ENCODE measurements around the gene SPATA1. TPM values are rescaled to one million over a fixed set of nuclear protein-coding genes. Genes with fewer than 3 reads are reported as not detected.
"Not testable (repeated sequence)": the region's sequence is repeated elsewhere in the genome, so short reads cannot be mapped to it uniquely, and the experiment has no call there.

SPATA1 gene
- total RNA-seq, 1 experiment from 2014 or later: 0.64 TPM

DNA sequence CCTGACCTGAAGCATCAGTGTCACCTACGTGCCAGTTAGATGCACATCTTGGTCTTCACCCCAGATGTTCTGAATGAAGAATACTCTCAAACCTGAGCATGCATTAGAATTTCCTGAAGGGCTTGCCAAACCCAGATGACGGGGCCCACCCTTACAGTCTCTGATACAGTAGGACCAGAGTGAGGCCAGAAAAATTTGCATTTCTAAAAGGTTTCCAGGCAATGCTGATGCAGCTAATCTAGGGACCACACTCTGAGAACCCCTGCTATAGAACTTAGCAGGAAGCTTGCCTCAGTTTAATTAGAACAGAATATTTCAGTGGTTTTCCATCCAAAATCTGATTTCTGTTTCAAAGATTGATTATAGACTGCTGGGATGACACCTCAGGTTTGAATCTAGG lies 77.9 kb downstream of the SPATA1 start:
- no peak for DNase-seq (ENCODE audit: extremely low read depth, low read depth)

DNA sequence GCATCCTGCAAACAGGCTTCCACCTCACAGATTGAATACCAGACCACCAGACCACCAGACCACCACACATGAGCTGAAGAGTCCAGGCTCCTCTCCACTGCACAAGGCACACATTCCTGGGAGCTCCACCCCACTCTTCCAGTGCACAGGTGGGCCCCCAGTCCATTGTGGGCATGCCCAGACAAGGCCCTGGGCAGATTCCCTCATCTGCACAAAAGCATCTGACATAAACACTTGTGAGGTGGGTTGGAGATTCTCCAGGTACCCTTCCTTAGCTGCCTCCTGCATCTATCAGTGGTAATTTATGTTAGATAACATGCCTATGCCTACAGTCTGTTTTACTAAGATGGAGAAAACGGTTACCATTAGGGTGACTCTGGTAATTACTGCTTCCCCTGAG lies 79.6 kb downstream of the SPATA1 start:
- DNase-seq (ENCODE audit: extremely low read depth, low read depth): no peak

DNA sequence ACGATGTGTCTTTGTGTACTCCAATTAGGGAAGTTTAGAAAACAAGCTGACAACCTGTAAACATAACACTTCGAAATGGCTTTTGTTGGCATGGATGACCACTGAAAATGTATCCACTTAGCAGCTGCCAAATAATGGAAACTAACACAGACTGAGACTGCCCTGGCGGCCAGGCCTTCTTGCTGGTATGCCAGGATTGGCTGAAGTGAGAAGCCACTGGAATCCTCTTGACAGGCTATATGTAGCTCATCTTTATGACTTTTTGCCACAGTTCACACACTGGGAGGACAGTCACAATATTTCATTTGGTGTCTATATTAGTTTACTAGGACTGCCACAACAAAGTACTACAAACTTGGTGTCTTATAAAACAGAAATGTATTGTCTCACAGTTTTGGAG lies 80.9 kb downstream of the SPATA1 start:
- no peak for DNase-seq (ENCODE audit: extremely low read depth, low read depth)

DNA sequence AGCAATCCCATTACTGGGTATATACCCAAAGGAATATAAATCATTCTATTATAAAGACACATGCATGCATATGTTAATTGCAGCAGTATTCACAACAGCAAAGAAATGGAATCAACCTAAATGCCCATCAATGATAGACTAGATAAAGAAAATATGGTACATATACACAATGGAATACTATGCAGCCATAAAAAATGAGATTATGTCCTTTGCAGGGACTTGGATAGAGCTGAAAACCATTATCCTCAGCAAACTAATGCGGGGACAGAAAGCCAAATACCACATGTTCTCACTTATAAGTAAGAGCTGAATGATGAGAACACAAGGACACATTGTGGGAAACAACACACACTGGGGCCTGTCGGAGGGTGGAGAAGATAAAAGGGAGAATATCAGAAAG lies 88.8 kb downstream of the SPATA1 start:
- DNase-seq (ENCODE audit: extremely low read depth, low read depth): not testable (repeated sequence)

DNA sequence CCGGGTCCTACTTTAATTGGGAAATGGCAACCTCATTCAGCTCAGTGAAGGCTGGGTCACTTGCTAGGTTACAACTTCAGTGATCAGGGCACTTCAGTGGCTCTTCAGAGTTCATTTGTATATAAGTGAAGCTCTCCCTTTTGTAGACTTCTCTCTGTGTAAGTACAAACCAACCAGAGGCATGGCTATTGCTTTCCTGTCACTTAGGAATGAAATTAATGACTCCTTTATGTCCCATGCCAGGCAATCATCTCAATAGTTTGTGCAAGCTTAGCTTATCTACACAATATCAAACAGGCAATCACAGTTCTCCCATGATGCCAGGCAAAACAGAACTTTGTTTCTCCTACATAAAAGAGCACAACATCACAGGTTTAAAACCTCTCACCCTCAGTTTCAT lies 90.8 kb downstream of the SPATA1 start:
- no peak for DNase-seq (ENCODE audit: extremely low read depth, low read depth)

DNA sequence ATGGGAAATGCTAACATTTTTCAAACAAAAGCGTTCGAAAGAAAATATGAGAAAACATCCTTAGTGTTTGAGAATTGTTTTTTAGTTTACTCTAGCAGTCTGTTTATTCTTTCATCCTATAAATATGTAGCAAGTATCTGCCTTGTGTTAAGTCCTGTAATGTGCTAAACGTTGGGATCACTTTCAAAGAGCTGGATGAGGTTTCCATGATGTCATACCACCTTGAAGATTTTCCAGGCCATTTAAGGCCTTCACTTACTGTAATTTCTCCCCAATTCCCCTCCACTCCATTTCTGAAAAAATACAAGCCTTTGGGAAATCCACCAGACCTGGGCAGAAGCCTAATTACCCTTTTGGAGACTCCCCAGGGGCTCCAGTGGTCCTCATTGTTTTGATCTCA lies 92.2 kb downstream of the SPATA1 start:
- no peak for DNase-seq (ENCODE audit: extremely low read depth, low read depth)

DNA sequence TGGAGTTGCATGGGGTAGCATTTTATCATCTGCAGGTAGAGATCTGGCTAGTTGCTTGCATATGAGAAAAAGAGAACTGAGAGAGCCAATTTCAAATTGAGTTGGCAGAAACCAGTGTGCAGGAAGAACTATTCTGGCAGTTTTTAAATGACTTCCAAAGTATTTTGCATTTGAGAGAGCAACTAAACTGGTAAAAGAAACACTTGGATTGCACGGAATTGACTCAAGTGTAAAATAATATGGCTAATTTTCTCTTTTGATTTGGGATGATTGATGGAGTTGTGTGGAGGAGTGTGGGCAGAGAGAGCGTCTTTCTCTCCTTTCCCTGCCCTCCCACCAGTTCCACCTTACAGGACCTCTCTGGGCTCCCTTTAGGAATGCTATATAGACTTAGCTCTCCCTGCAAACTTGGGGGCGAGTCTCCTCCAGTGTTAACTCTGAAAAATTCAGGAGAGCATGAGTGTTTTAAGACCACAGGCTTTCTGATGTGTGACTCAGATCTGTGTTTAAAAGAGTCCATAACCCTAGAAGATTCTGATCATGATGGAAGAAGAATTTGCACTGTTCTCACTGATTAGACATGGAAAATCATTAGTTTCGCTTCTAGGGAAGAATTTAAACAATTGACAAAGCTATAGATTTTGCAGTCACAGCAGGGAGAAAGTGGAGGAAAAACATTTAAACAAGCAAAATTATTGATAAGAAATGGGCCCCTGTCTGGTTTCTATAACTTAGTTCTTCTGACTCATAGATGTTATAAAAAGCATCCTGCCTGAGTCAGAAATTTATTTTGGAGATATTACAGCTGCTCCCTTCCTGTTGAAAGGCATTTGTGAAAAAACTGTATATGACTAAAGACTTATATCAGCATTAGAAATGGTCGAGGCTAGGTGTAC lies 92.9 kb downstream of the SPATA1 start:
- DNase-seq (ENCODE audit: extremely low read depth, low read depth): no peak

DNA sequence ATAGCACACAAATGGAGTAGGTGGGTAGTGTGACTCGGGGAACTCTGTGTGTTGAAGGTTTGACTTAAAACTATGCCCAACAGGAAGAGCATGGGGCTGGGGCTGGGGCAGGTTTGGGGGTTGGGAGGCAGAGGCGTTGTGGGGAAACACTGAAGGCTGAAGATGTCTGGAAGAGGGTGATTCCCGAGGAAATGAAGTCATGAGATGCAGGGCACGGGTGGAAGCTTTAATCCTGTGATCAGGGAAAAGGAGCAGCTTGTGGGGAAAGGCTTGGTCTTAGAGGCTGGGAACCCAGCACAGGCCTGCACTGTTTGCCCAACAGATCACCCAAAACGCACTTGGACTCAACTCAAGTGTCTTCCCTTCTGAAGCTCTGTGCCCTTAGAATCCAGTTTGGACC lies 94.6 kb downstream of the SPATA1 start:
- no peak for DNase-seq (ENCODE audit: extremely low read depth, low read depth)

DNA sequence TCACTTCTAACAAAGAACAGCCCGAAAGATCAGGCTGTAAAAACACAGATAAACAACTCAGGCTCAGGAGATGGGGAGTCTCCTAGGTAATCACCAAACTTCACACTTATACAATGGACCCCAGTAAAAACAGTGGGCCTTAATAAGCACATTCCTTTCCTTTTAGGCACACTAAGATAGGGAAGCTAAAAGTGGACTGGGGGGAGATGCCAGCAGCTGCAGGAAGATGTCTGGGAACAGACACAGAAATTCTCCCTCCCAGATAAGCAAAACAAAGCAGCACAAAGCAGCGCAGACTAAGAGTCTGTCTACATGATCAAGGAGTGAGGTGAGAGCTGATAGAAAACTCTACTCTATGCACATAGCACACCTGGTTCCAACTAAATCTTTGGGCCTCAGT lies 97.0 kb downstream of the SPATA1 start:
- DNase-seq (ENCODE audit: extremely low read depth, low read depth): no peak

DNA sequence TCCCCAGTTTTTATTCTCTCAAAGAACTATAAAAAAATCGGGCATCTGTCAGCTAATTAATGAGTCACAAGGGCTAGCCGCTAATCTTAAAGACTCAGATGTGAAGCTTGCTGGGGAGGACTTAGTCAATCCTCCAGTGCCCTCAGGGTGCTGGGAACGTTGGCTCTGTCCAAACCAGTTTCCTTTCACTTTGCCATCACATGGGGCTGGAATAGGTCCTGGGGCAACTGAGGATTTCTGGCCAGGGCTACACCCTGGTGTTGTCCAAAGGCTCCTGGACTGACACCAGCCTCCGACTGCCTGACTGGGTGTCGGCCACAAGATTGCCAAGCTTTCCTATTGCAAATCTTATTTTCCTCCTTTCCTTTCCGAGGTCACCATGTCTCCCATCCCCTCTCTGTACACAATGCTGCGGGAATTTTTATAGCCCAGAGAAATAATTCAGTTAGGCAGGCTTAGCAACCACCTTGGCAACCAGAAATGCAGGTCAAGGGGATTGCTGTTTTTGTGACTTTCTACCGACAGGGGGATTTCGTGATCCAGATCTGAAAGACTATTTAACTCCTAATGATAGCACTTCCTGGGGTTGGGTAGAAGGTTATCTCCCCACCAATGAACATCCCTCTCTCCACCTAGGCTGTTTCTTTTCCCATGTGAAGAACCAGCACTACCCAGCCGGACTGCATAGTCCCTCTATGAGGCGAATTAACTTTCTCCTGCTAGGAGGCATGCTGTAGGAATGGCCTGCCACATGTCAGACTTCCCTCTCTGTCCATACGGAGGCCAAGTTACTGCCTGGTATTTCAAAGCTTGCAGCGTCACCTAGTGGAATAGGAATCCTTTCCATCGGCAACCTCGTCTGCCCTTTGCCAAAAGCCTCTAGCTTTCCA lies 98.0 kb downstream of the SPATA1 start:
- no peak for DNase-seq (ENCODE audit: extremely low read depth, low read depth)

DNA sequence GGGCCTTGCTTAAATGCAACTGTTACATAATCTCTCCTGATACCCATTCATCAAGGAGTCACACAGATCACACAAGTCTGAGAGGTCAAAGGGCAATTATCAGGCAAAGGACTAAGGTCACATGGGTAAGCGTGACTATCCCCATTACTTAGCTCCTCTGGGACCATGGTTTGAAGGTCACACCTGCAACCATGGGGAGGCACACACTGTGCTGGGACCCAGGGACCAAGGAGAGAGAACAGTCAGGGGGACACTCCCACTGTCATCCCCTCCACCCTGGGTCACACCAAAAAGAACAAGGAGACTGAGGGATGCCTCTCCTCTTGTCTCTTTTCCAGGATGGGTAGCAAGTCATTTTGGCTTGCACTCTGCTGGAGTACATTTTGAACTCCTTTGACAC lies 99.0 kb downstream of the SPATA1 start:
- no peak for DNase-seq (ENCODE audit: extremely low read depth, low read depth)

DNA sequence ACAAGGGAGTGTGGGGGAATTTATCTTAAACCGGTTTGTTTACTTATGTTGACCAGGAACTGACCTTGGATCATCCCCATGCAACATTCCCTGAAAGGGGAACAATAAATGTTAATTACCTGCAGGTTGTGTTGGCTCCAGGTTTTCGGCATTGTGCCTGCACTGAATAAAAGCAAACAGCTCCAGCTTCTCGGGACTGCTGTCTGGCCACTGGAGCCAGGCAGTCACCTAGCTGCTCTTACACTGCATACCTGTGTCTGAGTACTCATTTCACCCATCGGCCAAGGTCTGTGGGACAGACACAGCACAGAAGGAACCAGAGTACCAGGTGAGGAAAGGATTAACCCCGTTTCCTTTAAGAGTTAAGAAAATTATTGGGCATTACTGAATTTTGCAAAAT lies 100.8 kb downstream of the SPATA1 start:
- no peak for DNase-seq (ENCODE audit: extremely low read depth, low read depth)

DNA sequence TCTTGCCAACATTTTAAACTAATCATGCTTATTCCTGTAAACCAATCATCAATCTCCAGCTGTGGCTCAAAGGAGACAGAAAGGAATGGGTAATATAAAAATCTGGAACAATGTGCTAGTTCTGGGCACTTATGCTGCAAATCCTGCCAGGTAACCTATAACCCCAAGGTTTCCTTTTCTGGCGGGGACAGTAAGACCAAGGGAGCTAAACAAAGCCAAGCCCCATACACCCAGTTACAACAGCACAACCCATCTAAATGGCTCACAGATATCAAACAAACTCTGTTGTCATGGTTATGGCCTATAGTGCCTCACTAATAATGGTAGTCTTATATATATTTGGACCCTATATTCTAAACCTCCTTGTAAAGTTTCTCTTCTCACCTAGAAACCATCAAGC lies 104.9 kb downstream of the SPATA1 start:
- no peak for DNase-seq (ENCODE audit: extremely low read depth, low read depth)

DNA sequence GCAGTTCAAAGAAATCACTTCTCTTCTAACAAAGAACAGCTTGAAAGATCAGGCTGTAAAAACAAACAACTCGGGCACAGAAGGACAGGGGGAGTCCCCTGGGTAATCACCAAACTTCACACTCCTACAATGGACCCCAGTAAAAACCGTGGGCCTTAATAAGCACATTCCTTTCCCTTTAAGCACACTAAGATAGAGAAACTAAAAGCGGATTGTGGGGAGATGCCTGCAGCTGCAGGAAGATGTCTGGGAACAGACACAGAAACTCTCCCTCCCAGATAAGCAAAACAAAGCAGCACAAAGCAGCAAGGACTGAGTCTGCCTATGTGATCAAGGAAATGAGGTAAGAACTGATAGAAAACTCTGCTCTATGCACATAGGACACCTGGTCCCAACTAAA lies 105.6 kb downstream of the SPATA1 start:
- no peak for DNase-seq (ENCODE audit: extremely low read depth, low read depth)

DNA sequence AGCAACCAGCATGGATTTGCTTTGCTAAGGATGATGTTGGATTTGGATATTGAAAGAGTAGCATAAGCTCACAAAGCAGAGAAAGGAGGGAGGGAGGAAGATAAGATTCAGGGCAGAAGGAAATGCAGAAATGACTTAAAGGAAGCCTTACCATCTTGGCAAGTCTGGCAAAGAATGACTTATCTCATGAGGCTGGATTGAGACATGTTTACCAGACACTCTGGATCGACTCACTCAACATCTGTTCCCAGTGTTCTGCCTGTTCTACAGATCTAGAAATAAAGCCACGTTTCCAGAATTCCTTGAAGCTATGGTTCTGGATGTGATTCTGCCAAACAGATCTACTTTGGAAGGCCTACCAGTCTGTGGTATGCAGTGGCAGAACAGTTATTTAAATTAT lies 106.8 kb downstream of the SPATA1 start:
- no peak for DNase-seq (ENCODE audit: extremely low read depth, low read depth)

DNA sequence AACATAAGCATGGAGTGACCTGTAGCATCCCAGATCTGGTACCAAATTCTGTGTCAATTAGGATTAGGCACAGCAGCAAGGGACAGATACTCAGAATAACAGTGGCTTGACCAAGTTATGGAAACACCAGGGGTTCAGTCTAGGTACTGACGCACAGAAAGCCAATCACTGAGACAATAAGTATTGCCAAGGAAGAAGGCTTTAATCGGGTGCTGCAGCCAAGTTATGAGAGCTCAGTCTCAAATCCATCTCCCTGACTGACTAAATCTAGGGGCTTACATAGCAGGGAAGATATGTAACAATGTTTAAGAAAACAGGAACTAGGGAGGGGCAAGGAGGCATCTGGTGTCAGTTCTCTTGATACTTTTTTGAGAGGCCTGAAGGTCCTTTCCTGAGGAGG lies 107.7 kb downstream of the SPATA1 start:
- no peak for DNase-seq (ENCODE audit: extremely low read depth, low read depth)

DNA sequence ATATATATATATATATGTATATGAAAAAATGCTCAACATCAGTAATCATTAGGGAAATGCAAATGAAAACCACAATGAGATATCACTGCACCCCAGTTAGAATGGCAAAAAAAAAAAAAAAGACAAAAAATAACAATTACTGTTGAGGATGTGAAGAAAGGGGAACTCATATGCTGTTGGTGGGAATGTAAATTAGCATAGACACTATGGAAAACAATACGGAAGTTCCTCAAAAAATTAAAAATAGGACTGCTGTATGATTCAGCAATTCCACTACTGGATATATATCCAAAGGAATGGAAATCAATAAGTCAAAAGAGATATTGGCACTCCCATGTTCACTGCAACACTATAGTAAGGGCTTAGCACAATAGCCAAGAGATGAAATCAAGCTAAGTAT lies 109.6 kb downstream of the SPATA1 start:
- DNase-seq (ENCODE audit: extremely low read depth, low read depth): no peak

Other genes starting within 250 kb of the SPATA1 start
- gene SAMD13, start 204.7 kb upstream of the SPATA1 start, total RNA-seq (2014; rRNA removed; shearing (Covaris generic)): 8.9 and 9.6 TPM in 2 replicates
- not detected in 2 replicates for gene DNASE2B, start 107.9 kb upstream of the SPATA1 start, total RNA-seq (2014; rRNA removed; shearing (Covaris generic))
- gene RPF1, start 27.1 kb upstream of the SPATA1 start, total RNA-seq (2014; rRNA removed; shearing (Covaris generic)): 79.8 and 88.9 TPM in 2 replicates
- gene GNG5, start 195 bp downstream of the SPATA1 start, total RNA-seq (2014; rRNA removed; shearing (Covaris generic)): 78.3 and 79.8 TPM in 2 replicates
- gene CTBS, start 68.1 kb downstream of the SPATA1 start, total RNA-seq (2014; rRNA removed; shearing (Covaris generic)): 26.4 and 29.7 TPM in 2 replicates
- 15.1 and 19.5 TPM in 2 replicates for gene SSX2IP, start 184.1 kb downstream of the SPATA1 start, total RNA-seq (2014; rRNA removed; shearing (Covaris generic))